Osteoblast (primary cell): Measurements from ENCODE around the gene KIF25. TPM values are rescaled to one million over a fixed set of nuclear protein-coding genes. Genes with fewer than 3 reads are reported as not detected.
"Not testable (repeated sequence)": the region's sequence is repeated elsewhere in the genome, so short reads cannot be mapped to it uniquely, and the experiment has no call there.

Experiments used
- DNase-seq: peaks from one replicate; pipeline ENCODE4 v3.0.0; 2011; ENCODE audit warnings: low spot score, mixed read lengths; ENCODE audit not compliant: insufficient read length; ENCODE audit errors: missing footprints
- H2AFZ ChIP-seq: 2 replicates; pipeline ENCODE4 v1.6.0; 2011; ENCODE audit warnings: mild to moderate bottlenecking, low read length
- H3K27ac ChIP-seq: 2 replicates; pipeline ENCODE4 v1.5.1; 2011; ENCODE audit warnings: mild to moderate bottlenecking, low read depth, low read length, moderate library complexity
- H3K27me3 ChIP-seq: 2 replicates; pipeline ENCODE4 v1.6.0; 2012; ENCODE audit warnings: mild to moderate bottlenecking, control low read depth, inconsistent platforms, low read length, moderate library complexity; ENCODE audit not compliant: insufficient read depth
- H3K36me3 ChIP-seq: 2 replicates; pipeline ENCODE4 v1.5.1; 2011; ENCODE audit warnings: mild to moderate bottlenecking, low read length, control low read depth, moderate library complexity; ENCODE audit not compliant: insufficient read depth
- H3K4me1 ChIP-seq: 2 replicates; pipeline ENCODE4 v1.5.1; 2011; ENCODE audit warnings: mild to moderate bottlenecking, low read length, control low read depth, moderate library complexity; ENCODE audit not compliant: insufficient read depth
- H3K4me2 ChIP-seq: 2 replicates; pipeline ENCODE4 v1.6.0; 2011; ENCODE audit warnings: mild to moderate bottlenecking, low read length; ENCODE audit not compliant: insufficient read depth
- H3K4me3 ChIP-seq: fragments of 200-600 bp; sonication (generic); 3 replicates; pipeline ENCODE4 v1.5.1; 2012; ENCODE audit warnings: mild to moderate bottlenecking, low read length, inconsistent platforms; ENCODE audit not compliant: insufficient read depth
- H3K79me2 ChIP-seq: 2 replicates; pipeline ENCODE4 v1.6.0; 2012; ENCODE audit warnings: mild to moderate bottlenecking, low read length, control low read depth, inconsistent platforms; ENCODE audit not compliant: insufficient read depth
- H3K9me3 ChIP-seq: 2 replicates; pipeline ENCODE4 v1.5.1; 2011; ENCODE audit warnings: low read depth, low read length, control low read depth
- H4K20me1 ChIP-seq: 2 replicates; pipeline ENCODE4 v1.6.0; 2012; ENCODE audit warnings: mild to moderate bottlenecking, low read length, control low read depth; ENCODE audit not compliant: insufficient read depth
- CTCF ChIP-seq: IDR thresholded peaks from 2 replicates; pipeline ENCODE4 v1.5.1; 2011; ENCODE audit warnings: mild to moderate bottlenecking, low read depth, low read length, moderate library complexity; ENCODE audit errors: extremely low read depth
- total RNA-seq: library from RNA; depleted of rRNA; stranded (reverse); fragments of >200 nt; gene quantifications from 2 replicates; pipeline ENCODE4 v1.2.3, GENCODE V29; 2012

KIF25 gene
- total RNA-seq, 1 donor = not detected

- TF ChIP-seq CTCF = no peak
- no peaks in the 10 kb centered on the region for H3K4me1 ChIP-seq
- no peak for DNase-seq
- peaks cover 15% of the 10 kb centered on the region for H3K27me3 ChIP-seq
- no peak overlapping the region for H3K4me2 ChIP-seq
- H3K27ac ChIP-seq = no peak overlapping the region
- no peak overlapping the region for H3K4me3 ChIP-seq
- no peaks in the 10 kb centered on the region for H3K36me3 ChIP-seq
- H3K79me2 ChIP-seq = no peaks in the 10 kb centered on the region
- H4K20me1 ChIP-seq = no peaks in the 10 kb centered on the region
- no peaks in the 10 kb centered on the region for H3K9me3 ChIP-seq
- no peak overlapping the region for H2AFZ ChIP-seq
Observed at GRCh38 chr6:168001029-168001332, 3.5 kb downstream of the KIF25 start.

GRCh38 chr6:168001514-168001913 is 4.0 kb downstream of the KIF25 start:
- H3K9me3 ChIP-seq, H3K4me2 ChIP-seq, H3K4me1 ChIP-seq, H2AFZ ChIP-seq, H4K20me1 ChIP-seq, H3K36me3 ChIP-seq, H3K79me2 ChIP-seq, H3K4me3 ChIP-seq, H3K27ac ChIP-seq, DNase-seq: not testable (repeated sequence)
- H3K27me3 ChIP-seq = peaks cover 15% of the 10 kb centered on the region

- Histone ChIP-seq H4K20me1 (no peaks in the 10 kb centered on the region), H3K9me3 (no peaks in the 10 kb centered on the region), H3K27ac (no peak overlapping the region), H3K36me3 (no peaks in the 10 kb centered on the region), H3K4me3 (no peak overlapping the region), H3K79me2 (no peaks in the 10 kb centered on the region), H3K4me2 (no peak overlapping the region), H3K27me3 (peaks cover 15% of the 10 kb centered on the region), H2AFZ (no peak overlapping the region), H3K4me1 (peaks cover 7% of the 10 kb centered on the region)
- no peak for DNase-seq
- TF ChIP-seq CTCF = no peak
Observed at GRCh38 chr6:168002804-168003203, 5.3 kb downstream of the KIF25 start.

- Histone ChIP-seq H3K4me2 (no peak overlapping the region), H3K27me3 (peaks cover 15% of the 10 kb centered on the region), H3K9me3 (no peaks in the 10 kb centered on the region), H3K36me3 (no peaks in the 10 kb centered on the region), H2AFZ (no peak overlapping the region), H3K4me3 (no peak overlapping the region), H3K4me1 (peaks cover 9% of the 10 kb centered on the region), H3K79me2 (no peaks in the 10 kb centered on the region), H3K27ac (no peak overlapping the region), H4K20me1 (no peaks in the 10 kb centered on the region)
- no peak for DNase-seq
- no peak for TF ChIP-seq CTCF
Observed at GRCh38 chr6:168004023-168004422, 6.6 kb downstream of the KIF25 start.

GRCh38 chr6:168004945-168005344 is 7.5 kb downstream of the KIF25 start:
- Histone ChIP-seq H3K4me2 (no peak overlapping the region), H3K79me2 (no peaks in the 10 kb centered on the region), H3K27me3 (peaks cover 15% of the 10 kb centered on the region), H3K4me1 (peaks cover 9% of the 10 kb centered on the region), H4K20me1 (no peaks in the 10 kb centered on the region), H3K9me3 (no peaks in the 10 kb centered on the region), H3K36me3 (no peaks in the 10 kb centered on the region), H3K4me3 (no peak overlapping the region), H3K27ac (no peak overlapping the region), H2AFZ (no peak overlapping the region)
- no peak for DNase-seq
- TF ChIP-seq CTCF = no peak
